ENCODE results near the gene PCSK9.

PCSK9 gene

DNA sequence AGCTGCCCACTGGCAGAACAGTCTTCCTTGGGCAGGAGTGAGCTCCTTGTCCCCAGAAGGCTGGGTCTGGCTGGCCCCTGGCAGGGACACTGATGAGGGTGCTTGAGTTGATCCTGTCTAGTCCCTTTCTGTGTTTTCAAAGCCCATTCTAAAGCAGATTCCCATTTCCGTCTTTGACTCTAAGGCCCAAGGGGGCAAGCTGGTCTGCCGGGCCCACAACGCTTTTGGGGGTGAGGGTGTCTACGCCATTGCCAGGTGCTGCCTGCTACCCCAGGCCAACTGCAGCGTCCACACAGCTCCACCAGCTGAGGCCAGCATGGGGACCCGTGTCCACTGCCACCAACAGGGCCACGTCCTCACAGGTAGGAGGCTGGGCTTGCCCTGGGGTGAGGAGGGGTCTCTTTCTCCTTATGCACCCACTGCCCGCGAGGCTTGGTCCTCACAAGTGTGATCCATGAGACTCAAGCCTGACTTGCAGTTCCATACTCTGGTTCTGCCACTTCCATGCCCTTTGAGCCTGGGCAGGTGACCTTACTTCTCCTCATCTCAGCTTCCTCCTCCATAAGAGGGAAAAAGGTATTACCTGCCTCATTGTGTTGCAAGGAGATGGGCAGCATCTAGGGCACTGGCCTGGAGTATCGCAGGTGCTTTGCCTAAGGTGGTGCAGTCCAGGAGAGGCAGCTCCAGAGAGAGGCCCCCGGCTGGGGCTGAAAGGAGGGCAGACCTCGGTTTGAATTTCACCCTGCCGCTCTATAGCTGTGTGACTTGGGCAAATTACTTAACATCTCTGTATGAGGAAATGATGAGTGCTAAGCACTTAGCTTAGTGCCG lies 20.2 kb downstream of the PCSK9 start:
- no peak for DNase-seq (ENCODE audit: low read depth, low spot score)

DNA sequence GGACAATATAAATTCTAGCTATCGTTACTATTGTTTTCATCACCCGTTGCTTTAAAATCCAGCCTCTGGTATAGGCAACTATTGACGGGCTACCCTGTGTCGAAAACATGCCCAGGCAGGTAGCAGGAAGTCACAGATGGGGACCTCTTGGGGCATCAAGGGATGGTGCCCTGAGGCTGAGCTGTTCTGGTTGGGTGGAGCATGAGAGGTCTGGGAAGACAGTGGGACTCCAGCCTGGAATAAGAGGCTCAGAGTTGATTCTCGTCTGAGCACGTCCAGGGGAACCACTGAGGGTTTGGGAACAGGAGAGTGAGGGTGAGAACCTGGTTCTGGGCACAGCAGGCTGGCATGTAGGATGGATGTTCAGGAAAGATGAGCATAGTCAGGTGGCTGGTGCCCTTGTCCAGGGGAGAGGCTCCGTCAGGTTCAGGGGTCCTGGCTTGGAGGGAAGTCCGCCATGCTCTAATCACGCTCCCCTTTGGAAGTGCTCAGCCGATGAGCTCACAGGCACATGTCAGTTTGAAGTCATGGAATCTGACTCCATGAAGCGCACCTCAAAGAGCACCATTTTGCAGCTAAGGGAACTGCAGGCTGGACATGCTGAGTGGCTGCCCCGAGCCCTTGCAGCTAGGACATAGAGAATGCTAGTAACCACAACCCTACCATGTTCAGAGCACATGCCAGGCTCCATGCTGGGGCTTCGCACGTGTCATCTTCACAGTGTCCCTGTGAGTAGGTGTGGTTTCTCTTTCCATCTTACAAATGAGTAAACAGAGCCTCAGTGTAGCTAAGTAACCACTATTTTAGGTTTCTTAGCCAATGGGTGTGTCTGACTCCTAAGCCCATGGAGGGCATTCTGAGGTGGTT lies 21.0 kb downstream of the PCSK9 start:
- no peak for DNase-seq (ENCODE audit: low read depth, low spot score)

DNA sequence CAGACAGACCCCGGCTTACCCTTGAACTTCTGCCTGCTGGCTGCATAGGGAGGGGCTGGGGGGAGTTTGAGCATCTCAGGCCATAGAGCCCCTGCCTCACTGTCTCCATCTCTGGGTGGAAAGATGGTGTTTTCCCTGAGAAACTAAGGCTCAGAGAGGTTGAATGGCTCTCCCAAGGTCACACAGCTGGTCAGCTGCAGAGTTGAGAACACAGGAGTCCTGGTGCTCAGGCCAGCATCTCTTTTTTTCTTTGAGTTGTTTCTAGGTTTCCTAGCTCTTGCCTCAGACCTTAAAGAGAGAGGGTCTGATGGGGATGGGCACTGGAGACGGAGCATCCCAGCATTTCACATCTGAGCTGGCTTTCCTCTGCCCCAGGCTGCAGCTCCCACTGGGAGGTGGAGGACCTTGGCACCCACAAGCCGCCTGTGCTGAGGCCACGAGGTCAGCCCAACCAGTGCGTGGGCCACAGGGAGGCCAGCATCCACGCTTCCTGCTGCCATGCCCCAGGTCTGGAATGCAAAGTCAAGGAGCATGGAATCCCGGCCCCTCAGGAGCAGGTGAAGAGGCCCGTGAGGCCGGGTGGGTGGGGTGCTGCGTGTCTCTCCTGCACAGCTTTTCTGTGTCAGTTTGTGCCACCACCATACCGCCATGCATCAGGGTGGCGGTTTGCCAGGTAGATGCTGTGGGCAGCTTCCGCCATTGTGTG lies 21.8 kb downstream of the PCSK9 start:
- DNase-seq (ENCODE audit: low read depth, low spot score), result no peak

DNA sequence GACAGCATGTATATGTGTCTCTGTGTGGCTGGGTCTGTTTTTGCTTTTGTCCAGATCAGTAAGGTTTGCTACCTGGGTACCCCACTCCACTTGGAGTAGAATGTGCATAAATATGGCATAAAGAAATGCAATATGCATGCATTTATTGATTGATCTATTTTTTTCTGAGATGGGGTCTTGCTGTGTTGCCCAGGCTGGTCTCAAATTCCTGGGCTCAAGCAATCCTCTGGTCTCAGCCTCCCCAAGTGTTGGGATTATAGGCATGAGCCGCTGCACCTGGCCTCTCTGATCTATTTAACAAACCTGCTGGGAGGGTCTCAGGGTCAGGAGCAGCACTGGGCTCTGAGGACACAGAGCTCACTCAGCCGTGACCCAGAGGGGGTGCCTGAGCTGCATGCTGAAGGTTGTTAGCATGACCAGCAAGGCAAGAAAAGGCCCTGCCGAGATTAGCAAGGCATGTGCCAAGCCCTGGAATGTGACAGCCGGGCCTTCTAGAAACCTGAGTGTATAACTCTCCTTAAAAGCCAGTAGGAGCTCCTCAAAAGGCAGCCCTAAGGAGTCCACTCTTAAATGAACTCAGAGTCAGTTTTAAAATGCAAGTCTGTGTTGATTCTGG lies 22.5 kb downstream of the PCSK9 start:
- no peak for DNase-seq (ENCODE audit: low read depth, low spot score)

DNA sequence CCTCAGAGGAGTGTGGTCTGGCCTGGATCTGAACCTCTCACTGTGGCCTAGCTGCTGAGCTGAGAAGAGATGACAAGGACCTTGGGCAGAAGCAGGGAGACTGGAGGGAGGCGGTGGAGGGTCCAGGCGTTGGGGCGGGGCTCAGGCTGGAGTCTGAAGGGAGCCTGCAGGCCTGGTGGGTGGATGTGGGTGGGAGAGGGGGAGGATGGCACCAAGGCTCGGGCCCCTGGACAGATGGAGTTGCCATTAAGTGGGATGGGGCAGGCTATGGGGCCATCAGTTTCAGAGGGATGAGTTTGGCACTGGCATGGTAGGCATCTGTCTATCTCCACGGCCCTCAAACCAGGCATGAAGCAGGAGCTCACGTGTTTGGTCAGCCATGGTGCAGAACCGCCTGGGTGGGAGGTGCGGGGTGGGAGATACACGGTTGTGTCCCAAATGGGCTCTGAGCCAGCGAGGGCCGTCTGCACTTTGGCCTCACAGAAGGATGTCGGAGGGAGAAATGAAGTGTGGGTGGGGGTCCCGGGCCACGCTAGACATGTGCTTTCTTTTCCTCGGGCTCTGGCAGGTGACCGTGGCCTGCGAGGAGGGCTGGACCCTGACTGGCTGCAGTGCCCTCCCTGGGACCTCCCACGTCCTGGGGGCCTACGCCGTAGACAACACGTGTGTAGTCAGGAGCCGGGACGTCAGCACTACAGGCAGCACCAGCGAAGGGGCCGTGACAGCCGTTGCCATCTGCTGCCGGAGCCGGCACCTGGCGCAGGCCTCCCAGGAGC lies 23.6 kb downstream of the PCSK9 start:
- no peak for DNase-seq (ENCODE audit: low read depth, low spot score)

DNA sequence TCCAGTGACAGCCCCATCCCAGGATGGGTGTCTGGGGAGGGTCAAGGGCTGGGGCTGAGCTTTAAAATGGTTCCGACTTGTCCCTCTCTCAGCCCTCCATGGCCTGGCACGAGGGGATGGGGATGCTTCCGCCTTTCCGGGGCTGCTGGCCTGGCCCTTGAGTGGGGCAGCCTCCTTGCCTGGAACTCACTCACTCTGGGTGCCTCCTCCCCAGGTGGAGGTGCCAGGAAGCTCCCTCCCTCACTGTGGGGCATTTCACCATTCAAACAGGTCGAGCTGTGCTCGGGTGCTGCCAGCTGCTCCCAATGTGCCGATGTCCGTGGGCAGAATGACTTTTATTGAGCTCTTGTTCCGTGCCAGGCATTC lies 24.2 kb downstream of the PCSK9 start:
- no peak for DNase-seq (ENCODE audit: low read depth, low spot score)

DNA sequence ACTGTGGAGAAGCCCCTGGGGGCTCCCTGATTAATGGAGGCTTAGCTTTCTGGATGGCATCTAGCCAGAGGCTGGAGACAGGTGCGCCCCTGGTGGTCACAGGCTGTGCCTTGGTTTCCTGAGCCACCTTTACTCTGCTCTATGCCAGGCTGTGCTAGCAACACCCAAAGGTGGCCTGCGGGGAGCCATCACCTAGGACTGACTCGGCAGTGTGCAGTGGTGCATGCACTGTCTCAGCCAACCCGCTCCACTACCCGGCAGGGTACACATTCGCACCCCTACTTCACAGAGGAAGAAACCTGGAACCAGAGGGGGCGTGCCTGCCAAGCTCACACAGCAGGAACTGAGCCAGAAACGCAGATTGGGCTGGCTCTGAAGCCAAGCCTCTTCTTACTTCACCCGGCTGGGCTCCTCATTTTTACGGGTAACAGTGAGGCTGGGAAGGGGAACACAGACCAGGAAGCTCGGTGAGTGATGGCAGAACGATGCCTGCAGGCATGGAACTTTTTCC lies 24.8 kb downstream of the PCSK9 start:
- DNase-seq (ENCODE audit: low read depth, low spot score), result no peak

DNA sequence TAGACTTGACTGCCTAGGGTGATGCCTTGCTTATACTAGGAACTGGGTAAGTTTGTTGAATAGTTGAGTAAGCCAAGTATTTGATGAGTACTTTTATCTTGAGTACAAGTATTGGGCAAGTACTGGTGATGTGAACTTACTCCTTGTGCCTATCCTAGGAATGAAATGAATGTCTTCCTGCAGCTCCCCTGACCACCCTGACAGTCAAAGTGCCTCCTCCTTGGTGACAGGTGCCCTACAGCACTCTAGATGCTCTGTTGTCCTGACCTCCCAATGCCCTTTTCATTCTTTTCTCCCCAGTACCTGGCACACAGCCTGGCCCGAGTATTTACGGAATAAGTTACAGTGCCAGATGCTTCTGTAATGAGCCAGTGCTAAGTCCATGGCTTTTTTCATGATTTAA lies 25.5 kb downstream of the PCSK9 start:
- no peak for DNase-seq (ENCODE audit: low read depth, low spot score)

DNA sequence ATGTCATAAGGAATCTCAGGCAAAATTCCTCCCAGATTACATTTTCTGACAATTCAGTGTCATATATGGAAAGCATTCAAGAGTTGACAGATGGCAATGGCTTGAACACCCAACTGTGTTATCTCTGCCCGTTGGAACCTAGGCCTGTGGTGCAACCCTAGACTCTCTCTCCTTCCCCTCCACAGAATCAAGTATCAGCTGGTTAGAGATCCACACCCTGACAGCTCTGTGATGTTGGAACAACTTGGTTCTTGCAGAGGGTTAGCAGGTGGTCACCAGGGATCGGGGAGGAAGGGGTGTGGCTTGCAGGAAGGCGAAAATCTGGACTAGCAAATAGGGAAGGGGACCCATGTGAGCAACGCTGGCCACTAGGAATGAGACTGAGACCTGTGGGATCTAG lies 26.3 kb downstream of the PCSK9 start:
- DNase-seq (ENCODE audit: low read depth, low spot score), result no peak

DNA sequence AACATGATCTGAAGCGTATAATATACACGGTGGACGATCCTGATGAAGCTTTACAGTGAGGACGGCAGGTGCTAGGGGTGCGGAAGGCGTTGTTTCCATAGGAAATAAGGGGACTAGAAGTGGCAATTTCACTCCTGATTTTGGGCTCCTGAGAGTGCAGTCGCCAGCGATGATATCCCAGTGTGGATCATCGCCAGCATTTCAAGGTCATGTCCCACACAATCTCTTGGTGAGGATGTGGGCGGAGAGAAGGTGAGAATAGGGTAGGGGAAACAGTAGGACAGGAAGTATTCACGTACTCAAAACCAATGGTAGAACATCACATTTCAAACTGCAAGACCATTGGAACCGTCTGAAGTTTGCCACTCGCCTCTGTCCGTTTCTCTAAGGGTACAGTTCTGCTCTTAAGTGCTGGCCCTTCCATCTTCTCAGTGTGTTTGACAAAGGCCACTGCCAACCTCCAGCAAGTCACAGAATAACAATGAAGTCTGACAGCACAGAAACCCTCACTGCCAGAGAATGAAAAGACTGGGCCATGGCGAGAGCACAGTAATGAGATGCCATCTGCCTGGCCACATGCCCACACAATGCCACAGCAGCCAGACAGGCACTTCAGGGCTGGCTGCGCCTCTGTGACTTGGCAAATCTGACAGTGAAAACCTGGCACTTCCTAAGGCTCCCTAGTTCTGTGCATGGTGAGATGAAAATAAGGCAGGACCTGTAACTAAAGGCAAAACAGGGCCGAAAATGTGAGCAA lies 27.9 kb downstream of the PCSK9 start:
- no peak for DNase-seq (ENCODE audit: low read depth, low spot score)

DNA sequence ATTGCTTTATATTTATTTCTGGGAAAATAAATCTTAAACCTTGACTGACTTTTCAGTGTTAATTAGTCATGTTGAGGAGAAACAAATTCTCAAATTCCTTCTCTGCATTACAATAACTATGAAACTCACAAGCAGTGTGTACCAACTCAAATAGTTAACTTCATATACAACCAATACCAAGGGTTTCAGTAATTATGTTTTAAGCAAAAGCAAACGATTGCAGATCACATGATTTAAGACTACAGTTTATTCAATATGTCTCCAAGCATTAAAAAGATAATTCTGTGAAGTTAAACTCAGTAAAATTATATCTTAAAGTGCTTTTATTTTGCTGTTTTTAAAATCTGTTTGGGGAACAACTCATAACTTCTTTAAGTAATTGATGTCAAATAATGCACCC lies 28.6 kb downstream of the PCSK9 start:
- DNase-seq (ENCODE audit: low read depth, low spot score), result no peak

DNA sequence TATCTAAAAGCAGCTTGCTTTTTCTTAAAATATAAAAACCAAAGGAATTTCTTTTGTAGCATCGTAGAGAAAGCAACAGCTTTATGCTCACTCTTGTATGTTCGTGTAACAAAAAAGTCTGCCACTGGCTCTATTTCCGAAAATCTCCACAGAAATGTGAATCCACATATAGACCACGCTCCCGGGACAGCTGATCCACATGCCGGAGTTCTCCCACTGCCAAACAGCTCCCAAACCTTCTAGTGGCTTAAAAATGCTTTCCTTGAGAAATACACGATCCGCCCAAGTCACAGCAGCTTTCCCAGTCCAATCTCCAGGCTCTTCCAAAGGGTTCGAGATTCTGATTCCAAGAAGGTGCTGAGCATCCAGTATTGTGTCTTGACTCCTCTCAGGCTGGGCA lies 29.3 kb downstream of the PCSK9 start:
- DNase-seq (ENCODE audit: low read depth, low spot score), result no peak

DNA sequence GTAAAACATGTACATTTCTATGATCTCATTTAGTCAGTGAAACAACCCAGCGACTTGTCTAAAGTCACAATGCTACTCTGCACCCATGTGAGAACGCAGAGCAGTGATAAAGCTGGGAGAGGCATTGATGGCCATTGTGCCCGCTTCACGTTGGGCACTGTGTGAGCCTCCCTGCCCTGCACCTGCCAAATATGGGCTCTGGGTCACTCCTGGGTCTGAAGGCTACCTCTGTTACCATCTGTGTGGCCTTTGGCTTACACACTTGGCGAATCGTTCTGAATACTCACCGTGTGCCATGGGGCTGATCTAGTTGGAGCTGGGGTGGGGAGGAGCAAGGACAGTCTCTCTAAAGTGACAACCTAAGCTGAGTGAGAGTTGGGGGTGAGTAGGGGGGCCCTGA lies 29.9 kb downstream of the PCSK9 start:
- DNase-seq (ENCODE audit: low read depth, low spot score), result no peak

DNA sequence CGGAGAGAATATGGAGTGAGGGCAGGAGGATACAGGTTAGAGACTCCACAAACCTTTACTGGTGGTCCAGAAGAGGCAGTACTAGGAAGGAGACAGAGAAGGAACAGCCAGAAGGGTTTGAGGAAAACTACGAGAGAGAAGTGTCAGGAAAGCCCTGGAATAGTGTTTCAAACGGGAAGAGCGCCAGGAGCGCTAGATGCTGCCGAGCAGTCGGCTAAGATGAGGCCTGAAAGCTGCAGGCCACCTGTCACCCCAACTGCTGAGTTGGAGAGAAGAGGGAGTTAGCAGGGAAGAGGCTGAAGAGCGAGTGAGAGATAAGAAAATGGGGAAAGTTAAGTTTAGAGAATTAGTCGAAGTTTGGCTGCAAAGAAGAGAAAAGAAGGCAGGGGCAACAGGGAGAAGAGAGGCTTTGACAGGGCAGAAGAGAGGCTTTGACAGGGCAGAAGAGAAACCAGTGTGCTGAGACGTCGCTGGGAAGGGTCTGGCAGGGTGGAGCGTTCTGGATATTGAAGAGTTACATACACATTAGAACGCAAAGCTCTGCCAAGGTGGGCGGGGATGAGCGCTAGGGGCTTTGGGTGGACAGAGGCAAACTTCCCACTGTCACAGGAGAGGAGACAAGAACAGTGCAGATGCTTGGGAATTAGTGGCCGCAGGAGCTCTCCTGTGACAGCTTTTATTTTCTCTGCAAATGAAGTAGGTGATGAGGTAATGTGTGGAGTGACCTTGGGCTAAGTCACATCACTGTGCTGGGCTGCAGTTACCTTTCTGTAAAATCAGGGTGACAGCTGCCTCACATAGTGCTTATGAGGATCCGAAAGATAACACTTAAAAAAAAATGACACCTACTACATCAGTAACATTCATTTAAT lies 31.2 kb downstream of the PCSK9 start:
- DNase-seq (ENCODE audit: low read depth, low spot score), result no peak

DNA sequence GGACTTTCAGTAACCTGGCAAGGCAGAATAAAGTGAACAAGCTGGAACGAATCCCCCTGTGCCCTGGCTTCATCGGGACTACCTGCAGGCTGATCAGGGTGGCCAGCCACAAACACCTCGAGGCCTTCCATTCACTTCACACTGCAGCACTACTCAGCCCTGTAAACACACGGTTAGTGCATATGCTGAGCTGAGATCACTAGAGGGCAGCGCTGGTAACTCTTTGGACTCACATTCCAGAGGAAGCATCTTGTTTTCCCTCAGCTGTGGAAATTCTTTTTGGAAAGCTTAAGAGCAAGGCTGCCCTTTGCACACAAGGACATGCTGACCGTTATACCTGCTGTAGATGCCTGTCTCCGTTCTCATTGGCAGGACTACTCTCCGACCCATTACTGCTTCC lies 32.1 kb downstream of the PCSK9 start:
- DNase-seq (ENCODE audit: low read depth, low spot score), result no peak

DNA sequence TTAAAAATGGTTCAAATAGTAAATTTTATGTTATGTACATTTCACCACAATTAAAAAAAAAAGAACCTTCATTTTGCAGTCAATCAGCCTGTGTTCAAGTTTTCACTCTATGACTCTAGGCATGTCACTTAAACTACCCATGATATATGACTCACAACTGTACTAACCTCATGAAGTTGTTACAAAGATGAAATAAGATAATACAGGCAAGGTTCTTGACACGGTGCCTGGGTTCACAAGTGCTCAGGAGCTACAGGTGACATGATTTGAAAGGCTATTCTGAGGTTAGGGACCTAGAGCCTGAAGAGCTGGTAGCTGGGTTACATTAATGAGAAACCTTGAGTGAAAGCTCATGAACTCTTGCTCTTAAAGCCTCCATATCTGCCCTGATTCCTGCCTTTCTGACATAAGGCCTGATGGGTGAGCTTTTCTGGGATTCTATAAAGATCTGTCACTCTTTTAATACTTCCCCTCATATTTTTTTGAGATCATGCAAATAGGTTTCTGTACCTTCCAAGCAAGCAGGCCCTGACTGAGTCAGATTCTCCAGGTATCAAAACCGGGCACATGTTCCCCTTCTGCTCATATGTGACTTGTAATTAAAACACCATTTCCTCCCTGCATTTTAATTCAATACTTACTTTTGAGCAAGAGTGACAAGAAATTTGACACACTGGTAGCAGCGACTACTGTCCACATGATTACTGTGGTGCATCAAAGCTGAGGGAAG lies 34.0 kb downstream of the PCSK9 start:
- DNase-seq (ENCODE audit: low read depth, low spot score), result no peak

DNA sequence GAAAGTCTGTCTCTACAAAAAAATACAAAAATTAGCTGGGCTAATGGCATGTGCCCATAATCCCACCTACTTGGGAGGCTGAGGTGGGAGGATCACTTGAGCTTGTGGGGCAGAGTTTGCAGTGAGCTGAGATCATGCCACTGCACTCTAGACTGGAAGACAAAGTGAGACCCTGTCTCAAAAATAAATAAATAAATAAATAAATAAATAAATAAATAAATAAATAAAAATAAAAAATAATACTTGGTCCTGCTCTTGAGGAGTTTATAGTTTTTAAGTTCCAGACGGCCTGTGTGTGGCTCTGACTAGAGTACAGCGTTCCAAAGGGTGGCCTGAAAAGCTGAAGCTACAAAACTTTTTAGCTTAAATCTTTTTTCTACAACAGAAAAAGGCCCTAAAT lies 35.1 kb downstream of the PCSK9 start:
- DNase-seq (ENCODE audit: low read depth, low spot score), result no peak

DNA sequence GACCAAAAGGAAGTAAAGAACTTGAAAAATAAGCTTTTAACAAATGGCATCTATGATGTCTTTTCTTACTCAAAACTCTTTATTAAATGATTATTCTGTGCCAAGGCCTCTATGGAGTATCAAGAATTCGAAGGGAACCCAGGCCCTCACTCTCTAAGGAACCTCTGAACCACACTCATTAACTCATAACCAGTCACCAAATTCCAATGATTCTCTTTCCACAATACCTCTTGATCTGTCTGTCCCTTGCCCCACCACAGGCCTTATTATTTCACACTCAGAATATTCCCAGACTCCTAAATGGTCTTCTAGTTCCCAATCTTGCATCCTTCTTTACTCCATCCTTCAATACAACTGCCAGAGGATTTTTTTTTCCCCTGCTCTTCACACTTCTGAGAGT lies 37.0 kb downstream of the PCSK9 start:
- DNase-seq (ENCODE audit: low read depth, low spot score), result no peak

DNA sequence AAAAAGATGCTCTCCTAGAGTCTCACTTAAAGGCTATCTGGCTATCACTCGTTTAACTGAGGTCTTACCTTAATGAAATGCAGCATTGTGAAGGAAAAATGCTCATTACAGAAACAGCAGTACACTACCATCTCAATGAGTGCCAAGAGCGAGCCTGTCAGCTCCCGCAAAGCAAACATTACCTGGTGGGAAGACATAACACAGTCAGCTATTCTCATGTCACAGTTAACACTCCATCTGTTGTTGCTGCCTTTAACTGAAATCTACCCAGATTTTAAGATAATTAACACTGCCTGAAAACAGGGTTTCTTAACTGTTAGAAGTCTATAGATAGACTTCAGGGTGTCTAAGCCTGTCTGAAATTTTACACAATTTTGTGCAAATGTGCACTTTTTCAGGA lies 39.1 kb downstream of the PCSK9 start:
- DNase-seq (ENCODE audit: low read depth, low spot score), result no peak

Data from smooth muscle cell of the brain vasculature (primary cell).